ENCODE data around the gene SLC7A5.
"Not testable (repeated sequence)": the region's sequence is repeated elsewhere in the genome, so short reads cannot be mapped to it uniquely, and the experiment has no call there.

The SLC7A5 gene

DNA sequence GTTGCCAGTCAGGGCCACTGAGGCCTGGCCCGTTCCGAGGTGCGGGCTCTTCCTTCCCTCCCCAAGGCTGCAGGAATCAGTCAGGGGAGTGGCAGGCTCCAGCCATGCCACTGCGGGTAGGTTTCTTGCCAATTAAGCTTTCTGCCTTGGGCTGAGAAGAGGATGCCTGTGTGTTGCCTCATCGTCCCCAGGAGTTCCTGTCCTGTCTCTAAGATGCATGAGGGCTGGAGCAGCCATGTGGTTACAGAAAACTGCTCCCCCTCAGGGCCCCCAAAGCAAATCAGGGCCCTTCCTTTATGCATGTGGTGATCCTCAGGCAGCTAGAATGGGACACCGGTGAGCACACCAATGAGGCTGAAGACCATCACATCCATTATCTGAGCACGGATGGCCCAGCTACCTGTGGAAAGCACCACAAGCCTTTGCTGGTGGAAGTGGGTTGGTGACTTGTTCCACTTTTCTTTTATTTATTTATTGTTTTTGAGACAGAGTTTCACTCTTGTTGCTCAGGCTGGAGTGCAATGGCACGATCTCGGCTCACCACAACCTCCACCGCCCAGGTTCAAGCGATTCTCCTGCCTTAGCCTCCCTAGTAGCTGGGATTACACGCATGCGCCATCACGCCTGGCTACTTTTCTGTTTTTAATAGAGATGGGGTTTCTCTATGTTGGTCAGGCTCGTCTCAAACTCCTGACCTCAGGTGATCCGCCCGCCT lies 27.0 kb upstream of the SLC7A5 start:
- ATAC-seq (peak; percentile 36), DNase-seq (peak in 1 of 2 donors; percentile 43)
- H3K4me3 Mint-ChIP-seq: peak overlapping the region; percentile 77 to 78
- peaks cover 57% of the 10 kb centered on the region for H3K4me1 Mint-ChIP-seq
- peak overlapping the region; percentile 99 for H3K27ac Mint-ChIP-seq
- H3K9me3 Mint-ChIP-seq, H3K27me3 Mint-ChIP-seq: not testable (repeated sequence)

DNA sequence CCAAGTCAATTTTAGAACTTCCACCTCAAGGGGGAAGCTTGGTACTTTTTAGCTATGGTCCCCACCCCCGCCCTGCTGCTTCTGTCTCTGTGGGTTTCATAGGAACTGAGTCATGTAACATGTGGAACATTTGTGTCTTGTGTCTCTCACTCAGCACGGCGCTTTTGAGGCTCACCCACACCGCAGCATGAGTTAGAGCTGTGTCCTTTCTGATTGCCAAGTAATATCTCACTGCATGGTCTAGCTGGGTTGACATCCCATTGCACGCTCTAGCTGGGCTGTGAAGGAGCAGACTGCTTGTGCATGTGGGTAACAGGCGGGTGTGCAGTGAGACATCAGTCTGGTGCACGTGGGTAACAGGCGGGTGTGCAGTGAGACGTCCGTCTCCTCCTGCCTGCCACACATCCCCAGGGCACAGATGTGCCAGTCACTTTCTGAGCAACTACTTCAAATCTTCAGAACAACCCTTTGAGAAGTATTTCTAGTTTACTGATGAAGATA lies 26.4 kb upstream of the SLC7A5 start:
- peak; percentile 97 for ATAC-seq
- Mint-ChIP-seq H3K27me3 (no peaks in the 10 kb centered on the region), H3K4me1 (peaks cover 57% of the 10 kb centered on the region), H3K27ac (peak overlapping the region; percentile 99), H3K9me3 (no peaks in the 10 kb centered on the region), H3K4me3 (peak overlapping the region; percentile 77 to 78)
- peak; percentile 85 to 94 for DNase-seq

DNA sequence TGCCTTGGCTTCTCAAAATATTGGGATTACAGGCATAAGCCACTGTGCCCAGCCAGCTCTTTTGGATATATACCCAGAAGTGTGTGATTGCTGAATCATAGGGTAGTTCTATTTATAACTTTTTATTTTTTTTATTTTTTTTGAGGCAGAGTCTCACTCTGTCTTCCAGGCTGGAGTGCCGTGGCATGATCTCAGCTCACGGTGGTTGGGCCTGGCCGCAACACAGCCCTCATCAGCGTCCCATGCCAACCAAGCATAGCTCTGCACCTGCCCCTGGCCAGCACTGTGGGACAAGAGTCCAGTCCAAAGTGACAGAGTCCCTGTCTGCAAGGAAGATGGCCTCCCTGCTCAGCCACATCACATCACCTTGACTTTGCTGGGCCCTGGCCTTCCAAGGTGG lies 24.7 kb upstream of the SLC7A5 start:
- H3K27ac Mint-ChIP-seq, ATAC-seq, H3K9me3 Mint-ChIP-seq, DNase-seq, H3K4me3 Mint-ChIP-seq, H3K27me3 Mint-ChIP-seq: not testable (repeated sequence)
- peaks cover 63% of the 10 kb centered on the region for H3K4me1 Mint-ChIP-seq

- DNase-seq (no peak), ATAC-seq (no peak)
- Mint-ChIP-seq H3K27me3 (no peaks in the 10 kb centered on the region), H3K4me1 (peaks cover 41% of the 10 kb centered on the region), H3K9me3 (peaks cover 5 to 9% of the 10 kb centered on the region in 2 donors), H3K27ac (no peak overlapping the region), H3K4me3 (no peak overlapping the region)
Observed at GRCh38 chr16:87891764-87892163, 22.5 kb upstream of the SLC7A5 start.

- H3K4me1 Mint-ChIP-seq: peaks cover 21% of the 10 kb centered on the region
- DNase-seq (peak in 1 of 2 donors; percentile 55), ATAC-seq (peak; percentile 79)
- not testable (repeated sequence) for H3K4me3 Mint-ChIP-seq, H3K27me3 Mint-ChIP-seq, H3K27ac Mint-ChIP-seq, H3K9me3 Mint-ChIP-seq
Observed at GRCh38 chr16:87889762-87890161, 20.5 kb upstream of the SLC7A5 start.

DNA sequence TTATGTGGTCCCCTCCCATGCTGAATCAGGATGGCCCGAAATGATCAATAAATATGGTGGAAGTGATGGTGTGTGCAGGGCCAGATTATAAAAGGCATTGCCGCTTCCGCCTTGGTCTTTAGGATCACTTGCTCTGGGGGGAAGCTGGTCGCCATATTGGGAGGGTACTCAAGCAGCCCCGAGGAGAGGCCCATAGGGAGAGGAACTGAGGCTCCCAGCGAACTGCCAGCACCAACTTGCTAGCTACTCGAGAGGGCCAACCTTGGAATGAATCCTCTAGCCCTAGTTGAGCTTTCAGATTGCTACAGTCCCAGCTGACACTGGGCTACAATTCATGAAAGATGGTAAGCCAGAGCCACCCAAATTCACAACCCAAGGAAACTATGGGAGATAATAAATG lies 19.0 kb upstream of the SLC7A5 start:
- H3K4me3 Mint-ChIP-seq, ATAC-seq, H3K27ac Mint-ChIP-seq, H3K9me3 Mint-ChIP-seq, DNase-seq, H3K27me3 Mint-ChIP-seq: not testable (repeated sequence)
- H3K4me1 Mint-ChIP-seq: peaks cover 10% of the 10 kb centered on the region

DNA sequence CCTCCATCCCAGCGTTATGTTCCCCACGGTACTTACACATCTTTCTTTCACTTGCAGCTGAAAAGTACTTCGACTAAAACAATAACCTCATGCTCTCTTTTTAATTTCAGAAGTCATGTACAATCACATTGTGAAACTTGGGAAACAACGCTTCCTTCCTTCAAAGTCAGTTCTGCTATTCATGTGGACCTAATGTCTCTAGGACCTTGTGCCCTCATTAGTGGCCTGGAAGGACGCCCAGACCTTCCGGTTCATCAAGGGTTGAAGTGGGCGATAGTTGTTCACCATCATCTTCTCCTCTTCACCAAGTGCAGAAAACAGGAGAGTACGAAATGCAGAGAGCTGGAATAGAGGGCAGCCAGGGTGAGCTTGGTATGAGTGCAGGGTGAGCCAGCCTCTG lies 18.6 kb upstream of the SLC7A5 start:
- not testable (repeated sequence) for H3K9me3 Mint-ChIP-seq, H3K4me3 Mint-ChIP-seq, H3K27ac Mint-ChIP-seq, H3K27me3 Mint-ChIP-seq, ATAC-seq, H3K4me1 Mint-ChIP-seq, DNase-seq

GRCh38 chr16:87885371-87885967 lies 16.2 kb upstream of the SLC7A5 start:
- peaks cover 21% of the 10 kb centered on the region for H3K4me1 Mint-ChIP-seq
- not testable (repeated sequence) for H3K4me3 Mint-ChIP-seq, H3K27me3 Mint-ChIP-seq, DNase-seq, H3K27ac Mint-ChIP-seq, H3K9me3 Mint-ChIP-seq, ATAC-seq

- Mint-ChIP-seq H3K4me1 (peaks cover 38% of the 10 kb centered on the region), H3K27me3 (peaks cover 18% of the 10 kb centered on the region), H3K9me3 (peaks cover 0 to 5% of the 10 kb centered on the region in 2 donors), H3K4me3 (no peak overlapping the region), H3K27ac (no peak overlapping the region)
- DNase-seq (no peak), ATAC-seq (no peak)
Observed at GRCh38 chr16:87882436-87883019, 13.2 kb upstream of the SLC7A5 start.

- Mint-ChIP-seq H3K27me3 (peaks cover 18% of the 10 kb centered on the region), H3K4me3 (no peak overlapping the region), H3K4me1 (peaks cover 48% of the 10 kb centered on the region), H3K27ac (peak overlapping the region in 1 of 2 donors; percentile 19), H3K9me3 (peaks cover 0 to 5% of the 10 kb centered on the region in 2 donors)
- ATAC-seq (no peak), DNase-seq (no peak)
Observed at GRCh38 chr16:87881324-87882200, 12.3 kb upstream of the SLC7A5 start.

- ATAC-seq (no peak), DNase-seq (no peak)
- H3K4me3 Mint-ChIP-seq: no peak overlapping the region
- H3K4me1 Mint-ChIP-seq: peaks cover 61% of the 10 kb centered on the region
- H3K27ac Mint-ChIP-seq: peak overlapping the region in 1 of 2 donors; percentile 38
- peaks cover 18% of the 10 kb centered on the region for H3K27me3 Mint-ChIP-seq
- H3K9me3 Mint-ChIP-seq: peaks cover 0 to 5% of the 10 kb centered on the region in 2 donors
Observed at GRCh38 chr16:87880117-87880696, 10.9 kb upstream of the SLC7A5 start.

DNA sequence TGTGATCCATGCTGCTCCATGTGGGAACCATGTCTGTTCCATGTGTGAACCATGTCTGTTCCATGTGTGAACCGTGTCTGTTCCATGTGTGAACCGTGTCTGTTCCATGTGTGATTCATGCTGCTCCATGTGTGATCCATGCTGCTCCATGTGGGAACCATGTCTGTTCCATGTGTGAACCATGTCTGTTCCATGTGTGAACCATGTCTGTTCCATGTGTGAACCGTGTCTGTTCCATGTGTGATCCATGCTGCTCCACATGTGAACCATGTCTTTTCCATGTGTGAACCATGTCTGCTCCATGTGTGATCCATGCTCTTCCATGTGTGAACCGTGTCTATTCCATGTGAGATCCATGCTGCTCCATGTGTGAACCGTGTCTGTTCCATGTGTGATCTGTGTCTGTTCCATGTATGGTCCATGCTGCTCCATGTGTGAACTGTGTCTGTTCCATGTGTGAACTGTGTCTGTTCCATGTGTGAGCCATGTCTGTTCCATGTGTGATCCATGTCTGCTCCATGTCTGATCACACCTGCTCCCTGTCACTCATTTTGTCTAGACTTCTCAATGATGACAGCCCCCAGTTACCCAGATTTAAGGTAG lies 10.2 kb upstream of the SLC7A5 start:
- not testable (repeated sequence) for H3K9me3 Mint-ChIP-seq, ATAC-seq, DNase-seq, H3K27ac Mint-ChIP-seq, H3K4me3 Mint-ChIP-seq
- Mint-ChIP-seq H3K27me3 (peaks cover 18% of the 10 kb centered on the region), H3K4me1 (peaks cover 68% of the 10 kb centered on the region)

DNA sequence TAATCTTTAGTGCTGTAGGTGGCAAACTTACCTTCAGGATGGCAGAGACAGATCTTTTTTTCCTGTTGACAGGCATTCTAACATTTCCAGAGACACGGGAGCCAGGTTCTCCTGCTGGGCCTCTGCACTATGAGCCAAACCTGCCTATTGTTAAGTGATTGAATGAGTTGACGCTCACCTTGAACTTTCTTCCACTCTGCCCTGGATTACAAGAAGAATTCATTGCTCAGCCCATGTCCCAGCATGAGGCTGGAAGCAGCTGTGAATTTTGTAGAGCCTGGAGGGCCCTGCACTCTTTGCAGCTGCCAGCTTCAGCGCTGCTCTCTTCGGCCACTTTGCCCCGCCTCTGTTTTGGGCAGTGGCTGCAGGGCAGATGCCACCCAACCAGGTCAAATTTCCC lies 9.4 kb upstream of the SLC7A5 start:
- DNase-seq: no peak
- Mint-ChIP-seq H3K9me3 (peaks cover 0 to 5% of the 10 kb centered on the region in 2 donors), H3K4me3 (no peak overlapping the region), H3K27ac (no peak overlapping the region), H3K4me1 (peaks cover 73% of the 10 kb centered on the region), H3K27me3 (peaks cover 18% of the 10 kb centered on the region)
- ATAC-seq: no peak

GRCh38 chr16:87877942-87878507 lies 8.7 kb upstream of the SLC7A5 start:
- peaks cover 0 to 5% of the 10 kb centered on the region in 2 donors for H3K9me3 Mint-ChIP-seq
- DNase-seq: no peak
- peaks cover 18% of the 10 kb centered on the region for H3K27me3 Mint-ChIP-seq
- H3K4me1 Mint-ChIP-seq: peaks cover 80% of the 10 kb centered on the region
- no peak overlapping the region for H3K4me3 Mint-ChIP-seq
- peak overlapping the region in 1 of 2 donors; percentile 19 for H3K27ac Mint-ChIP-seq
- peak; percentile 30 for ATAC-seq
